ENCODE data around the gene MPP1.

Gene MPP1

GRCh38 chrX:154730253-154730891 is 74.9 kb downstream of the MPP1 start:
- no peak for DNase-seq

DNA sequence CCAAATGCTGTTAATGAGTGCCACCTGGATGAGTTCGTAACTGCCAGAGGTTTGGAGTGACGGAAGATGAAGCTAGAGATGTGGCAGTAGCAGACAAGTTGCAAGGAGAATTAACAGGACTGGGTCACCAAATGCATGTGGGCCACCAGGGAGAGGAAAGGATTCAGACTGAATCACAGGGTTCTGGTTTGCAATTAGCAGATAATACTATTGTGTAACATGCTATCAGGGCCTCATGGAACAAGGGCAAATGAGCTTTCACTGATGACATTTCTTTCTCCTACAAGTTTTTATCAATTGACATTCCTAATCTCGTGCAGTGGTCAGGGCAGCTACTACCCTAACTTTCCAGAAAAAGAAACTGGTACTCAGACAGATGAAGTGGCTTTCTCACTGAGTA is 75.8 kb downstream of the MPP1 start:
- no peak for DNase-seq

Measured in NCI-H69 (cell line).